NK-92 (cell line): ENCODE measurements around the gene CHAT.

Experiments
- DNase-seq: peaks from one replicate; lab custom pipeline; 2025; ENCODE audit not compliant: unreplicated experiment; lab: John Stamatoyannopoulos, UW

CHAT gene

DNA sequence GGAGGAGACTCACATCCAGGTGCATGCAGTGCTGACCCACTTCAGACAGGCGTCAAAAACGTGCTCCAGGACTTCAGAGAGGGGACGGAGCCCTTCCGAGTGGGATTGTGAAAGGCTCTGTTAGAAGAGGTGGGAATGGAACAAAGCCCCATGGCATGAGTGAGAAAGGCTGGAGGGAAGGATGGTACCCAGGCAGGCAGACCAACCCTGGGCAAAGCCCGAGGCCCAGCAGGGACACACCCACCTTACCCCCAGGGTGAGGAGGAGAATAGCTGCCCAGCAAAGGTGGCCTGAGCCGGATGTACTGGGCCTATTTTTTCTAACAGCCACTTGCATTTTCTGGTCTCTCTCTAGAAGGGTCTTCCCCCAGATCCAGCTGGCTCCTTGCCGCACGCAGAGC is 14.8 kb downstream of the CHAT start:
- no peak for DNase-seq

DNA sequence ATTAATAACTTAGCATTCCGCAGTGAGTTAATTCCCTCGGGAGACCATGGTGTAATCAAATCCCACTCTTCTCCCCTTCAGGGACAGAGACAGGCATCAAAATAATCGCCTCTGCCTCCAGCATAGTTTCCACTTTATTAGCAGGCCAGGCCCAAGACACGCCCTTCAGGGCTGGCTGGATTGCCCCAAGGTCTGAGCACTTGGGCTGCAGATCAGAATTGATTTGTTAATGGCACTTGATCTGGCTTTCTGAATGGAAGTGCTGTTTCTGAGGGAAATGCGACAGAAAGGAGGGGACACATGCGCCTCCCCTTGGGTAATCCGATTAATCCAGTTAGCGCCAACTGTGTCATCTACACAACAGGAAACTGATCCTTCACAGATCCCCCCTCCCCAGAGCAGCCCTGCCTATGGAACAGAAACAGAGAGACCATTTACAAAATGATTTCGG is 15.6 kb downstream of the CHAT start:
- no peak for DNase-seq

DNA sequence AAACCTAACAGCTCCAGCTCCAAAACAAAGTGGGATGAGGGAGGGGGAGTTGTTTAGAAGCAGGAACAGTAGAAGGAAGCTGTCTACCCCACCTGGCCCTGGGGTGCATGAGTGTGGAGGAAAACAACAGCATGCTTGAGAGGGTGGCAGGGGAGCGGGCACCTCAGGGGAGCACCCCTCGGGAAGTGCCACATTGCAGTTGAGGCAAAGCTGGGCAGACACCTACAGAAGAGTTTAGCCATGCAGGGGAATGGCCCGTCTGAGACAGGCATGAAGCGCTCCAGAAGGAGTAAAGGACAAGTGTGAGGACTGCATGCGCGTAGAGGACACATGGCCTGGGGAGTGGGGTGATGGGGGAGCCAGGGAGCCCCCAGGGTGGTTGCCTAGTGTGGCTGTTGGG is 18.1 kb downstream of the CHAT start:
- DNase-seq = no peak

DNA sequence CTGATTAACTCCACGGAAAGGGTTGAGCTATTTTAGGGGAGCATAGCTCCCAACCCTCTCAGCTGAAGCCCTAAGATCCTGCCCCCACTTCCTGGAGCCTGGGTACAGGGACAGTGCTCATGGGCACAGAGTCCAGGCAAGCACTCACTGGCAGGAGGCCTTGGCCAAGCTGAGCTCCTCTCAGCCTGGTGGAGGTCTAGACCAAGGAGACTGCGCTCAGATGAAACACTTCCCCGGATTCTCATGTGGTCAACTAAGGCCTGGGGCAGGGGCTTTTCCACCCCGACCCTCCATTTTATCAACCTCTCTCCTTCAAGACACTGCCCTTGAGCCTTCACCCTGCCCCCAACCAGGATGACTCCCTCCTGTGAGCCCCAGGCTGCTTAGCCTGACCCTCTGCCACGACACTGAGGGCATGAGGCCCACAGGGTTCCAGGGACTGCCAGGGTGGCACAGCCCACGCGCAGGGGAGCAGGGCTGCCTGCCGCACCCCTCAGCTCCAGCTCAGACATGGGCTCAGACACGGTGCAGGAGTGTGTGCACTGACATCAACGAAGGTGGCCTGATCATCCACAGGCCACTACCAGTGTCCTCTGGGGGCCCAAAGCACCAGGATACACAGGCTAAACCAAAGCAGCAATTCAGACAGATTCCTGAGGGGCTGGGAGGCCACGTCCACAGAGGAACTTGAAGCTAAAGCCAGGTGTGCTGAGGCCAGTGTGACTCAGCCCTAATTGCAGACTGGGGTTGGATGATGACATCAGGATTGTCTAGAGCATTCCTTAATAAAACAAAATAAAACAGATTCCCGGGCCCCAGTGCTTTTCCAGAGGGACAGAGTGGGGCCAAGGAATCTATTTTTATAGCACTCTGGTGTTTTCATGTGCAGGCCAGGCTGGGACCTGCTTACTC is 18.8 kb downstream of the CHAT start:
- no peak for DNase-seq

DNA sequence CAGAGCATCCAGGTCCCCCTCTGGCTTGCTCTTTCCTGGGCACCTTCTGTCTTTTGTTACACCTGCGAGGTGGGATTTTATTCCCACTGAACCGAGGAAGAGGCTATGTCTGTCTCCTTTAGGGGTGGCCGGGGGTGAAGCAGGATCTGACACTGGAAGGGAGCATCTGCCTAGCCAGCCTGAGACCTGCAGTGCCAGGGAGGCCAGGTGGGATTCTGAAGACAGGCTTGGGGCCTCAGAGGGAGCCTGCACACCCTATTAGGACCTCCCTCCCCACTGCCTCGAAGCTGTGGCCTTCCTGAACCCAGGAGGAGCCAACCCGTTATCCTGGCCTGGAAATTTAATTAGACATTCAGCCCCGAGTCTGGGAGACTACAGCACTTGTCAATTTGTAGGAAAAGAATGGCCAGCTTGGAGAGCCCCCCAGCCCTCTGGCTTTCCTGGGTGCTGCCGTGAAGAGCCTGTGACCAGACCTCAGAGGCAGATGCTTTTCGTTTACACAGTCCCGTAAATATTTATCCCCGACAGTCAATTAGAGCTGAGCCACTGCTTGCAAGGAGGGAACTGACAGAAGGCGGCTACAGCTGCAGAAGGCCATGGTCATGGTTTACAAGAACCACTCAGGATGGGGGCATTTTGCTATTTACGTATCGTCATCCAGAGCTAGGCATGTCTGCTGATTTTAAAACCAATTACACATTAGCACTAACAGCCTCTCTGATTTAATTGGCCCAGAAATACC is 19.7 kb downstream of the CHAT start:
- no peak for DNase-seq

DNA sequence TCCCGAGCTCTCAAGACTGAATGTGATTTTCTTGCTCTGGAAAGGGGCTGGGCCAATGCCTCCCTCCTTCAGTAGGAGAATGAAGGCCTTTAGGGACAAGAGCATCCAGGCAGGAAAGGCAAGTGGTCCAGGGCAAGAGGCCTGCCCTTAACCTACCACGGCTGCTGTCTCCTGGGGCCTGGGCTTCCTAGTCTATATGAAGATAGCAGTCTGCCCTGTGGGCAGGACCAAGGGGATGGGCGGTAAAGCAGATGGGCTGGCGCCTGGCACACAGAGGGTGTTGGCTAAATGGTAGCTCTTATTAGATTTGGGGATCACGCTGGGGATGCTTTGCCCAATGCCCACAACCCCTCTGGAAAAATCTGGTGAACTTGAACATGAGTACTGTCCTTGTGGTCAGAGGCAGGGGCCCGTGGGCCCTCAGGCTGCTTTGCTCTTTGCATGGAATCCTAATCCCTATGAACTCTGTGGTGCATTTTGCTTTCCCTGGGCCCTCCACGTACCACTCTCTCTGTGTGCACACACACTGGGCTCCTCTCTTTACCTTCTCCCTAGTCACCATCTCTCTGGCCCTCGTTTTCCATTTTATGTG is 20.3 kb downstream of the CHAT start:
- DNase-seq = no peak

DNA sequence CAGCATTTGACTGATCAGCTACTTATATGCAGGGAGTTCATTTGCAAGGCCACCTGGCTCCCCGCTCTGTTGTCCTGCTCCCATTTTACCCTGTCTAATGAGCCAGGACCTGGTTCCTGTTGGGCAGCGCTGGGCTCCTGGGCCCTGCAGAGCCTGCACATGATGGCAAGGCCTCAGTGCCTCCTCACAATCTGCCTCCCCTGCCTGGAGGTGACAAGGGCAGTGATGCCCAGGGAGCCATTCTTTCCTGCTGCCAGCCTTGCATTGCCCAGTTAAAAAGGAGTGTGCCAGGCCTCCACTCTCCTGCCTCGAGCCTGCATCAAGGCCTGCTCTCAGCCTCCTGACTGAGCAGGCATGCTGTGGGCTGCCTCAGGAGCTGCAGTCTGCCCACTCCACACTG is 28.5 kb downstream of the CHAT start:
- DNase-seq = no peak

DNA sequence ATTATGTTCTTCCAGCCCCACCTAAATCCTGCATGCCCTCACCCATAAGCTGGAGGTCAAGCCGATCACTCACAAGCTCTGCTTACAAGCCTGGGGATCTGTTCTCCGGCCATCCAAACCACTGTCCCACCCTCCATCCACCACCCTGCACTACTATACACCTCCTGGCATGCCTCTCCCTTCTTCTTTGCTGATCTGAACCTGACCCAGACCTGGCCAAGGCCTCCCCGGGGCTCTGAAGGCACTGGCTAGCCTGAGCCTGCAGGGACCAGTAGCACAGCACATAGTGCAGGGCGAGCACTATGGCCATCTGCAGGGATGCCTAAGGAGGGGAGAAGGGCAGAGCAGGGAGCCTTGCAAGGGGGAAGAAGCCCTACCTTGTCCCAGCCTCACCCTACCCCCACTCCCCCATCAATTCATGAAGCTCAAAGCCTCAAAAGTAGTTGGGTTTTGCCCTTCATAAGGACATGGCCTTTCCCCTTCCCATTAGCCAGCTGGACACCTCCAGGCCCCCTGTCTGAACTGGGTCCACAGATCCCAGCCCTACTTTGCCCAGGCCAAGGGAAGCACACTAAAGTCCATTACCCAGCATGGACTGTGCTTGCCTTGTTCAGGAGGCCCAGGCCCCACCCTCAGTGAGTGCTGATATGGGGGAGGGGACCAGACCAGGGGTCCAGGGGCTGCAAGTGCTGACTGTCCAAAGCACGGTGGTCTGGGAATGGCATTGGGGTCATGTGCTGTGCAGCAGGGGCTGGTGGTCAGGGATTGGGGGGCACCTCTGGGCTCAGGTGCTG is 29.6 kb downstream of the CHAT start:
- no peak for DNase-seq

DNA sequence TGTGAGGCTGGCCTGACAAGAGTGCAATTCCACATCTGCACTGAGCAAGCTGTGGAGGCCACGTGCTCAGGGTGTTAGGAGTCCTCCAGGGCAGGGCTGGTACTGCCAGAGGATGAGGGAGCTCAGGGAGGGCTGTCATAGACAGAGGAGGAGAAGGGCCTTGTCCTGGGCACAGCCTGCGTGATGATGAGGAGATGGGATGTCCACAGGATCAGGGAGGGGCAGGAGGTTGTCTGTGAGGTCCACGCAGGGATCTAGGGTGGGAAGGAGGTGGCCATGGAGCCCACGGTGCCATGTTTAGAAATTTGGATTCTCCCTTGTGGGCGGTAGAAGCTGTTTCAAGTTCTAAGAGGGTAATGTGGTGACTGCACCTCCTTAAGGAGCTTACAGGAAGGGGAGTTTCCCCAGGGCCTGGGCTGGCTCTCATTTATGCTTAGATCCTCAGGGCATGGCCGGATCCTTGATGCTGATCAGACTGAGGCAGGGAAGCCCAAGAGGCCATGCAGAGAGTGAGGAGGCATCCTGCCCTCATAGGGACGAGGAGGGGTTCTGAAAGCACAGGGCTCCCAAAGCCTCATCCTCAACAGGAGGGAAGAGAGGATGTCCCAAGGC is 30.3 kb downstream of the CHAT start:
- DNase-seq = no peak

DNA sequence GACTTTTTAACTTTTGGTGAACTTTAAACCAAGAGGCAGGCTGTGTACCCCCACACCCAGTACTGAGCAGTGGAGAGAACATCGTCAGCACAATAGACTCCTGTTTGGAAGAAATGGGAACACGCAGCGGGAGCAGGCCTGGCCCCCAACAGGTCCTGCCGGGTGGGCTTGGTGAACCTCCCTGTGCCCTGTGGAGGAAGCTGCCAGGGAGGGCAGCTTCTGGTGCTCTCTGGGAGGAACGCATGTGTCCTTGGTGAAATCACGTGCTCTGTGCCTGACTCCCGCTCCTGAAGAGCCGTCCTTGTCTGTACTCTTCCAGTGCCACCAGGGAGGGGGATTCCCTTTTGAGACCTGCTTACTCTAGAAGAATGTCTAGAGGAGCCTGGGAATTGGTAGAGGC is 31.6 kb downstream of the CHAT start:
- no peak for DNase-seq

DNA sequence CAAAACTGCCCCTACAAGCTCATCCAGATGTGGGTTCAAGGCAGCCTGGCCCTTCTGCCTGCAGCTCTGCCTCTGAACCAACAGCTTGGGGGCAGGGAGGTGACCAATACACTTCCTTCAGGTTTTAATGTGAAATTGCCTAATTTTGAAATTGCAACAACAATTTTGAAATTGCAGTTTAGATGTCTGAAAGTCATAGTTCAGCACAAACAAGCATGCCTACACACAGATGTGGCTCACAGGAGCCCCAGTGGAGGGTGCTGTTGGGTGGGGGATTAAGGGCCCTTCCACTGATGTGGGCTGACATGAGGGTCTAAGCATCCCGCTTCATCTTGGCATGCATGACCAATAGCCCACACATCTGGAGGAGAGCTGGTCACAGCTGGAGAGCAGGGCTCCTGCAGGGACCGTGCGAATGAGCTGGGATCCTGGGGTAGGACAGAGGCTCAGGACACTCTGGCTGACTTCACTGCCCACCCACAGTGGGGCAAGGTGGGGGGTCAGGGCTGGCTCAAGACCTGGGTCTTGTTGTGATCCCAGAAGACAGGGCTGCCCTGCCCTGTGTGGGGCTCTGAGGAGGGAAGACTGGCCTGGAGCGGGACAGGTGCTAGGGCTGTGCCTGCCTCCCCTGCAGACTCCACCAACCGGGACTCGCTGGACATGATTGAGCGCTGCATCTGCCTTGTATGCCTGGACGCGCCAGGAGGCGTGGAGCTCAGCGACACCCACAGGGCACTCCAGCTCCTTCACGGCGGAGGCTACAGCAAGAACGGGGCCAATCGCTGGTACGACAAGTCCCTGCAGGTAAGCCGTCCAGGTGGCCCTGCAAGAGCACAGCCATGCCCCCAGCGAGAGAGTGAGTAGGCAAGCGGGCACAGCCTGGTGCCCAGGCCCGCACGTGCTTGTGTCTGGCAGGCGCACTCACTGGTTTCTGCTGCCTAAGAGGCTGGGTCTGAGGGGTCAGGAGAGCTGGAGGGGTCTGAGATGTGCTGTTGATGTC is 32.3 kb downstream of the CHAT start:
- DNase-seq = no peak

DNA sequence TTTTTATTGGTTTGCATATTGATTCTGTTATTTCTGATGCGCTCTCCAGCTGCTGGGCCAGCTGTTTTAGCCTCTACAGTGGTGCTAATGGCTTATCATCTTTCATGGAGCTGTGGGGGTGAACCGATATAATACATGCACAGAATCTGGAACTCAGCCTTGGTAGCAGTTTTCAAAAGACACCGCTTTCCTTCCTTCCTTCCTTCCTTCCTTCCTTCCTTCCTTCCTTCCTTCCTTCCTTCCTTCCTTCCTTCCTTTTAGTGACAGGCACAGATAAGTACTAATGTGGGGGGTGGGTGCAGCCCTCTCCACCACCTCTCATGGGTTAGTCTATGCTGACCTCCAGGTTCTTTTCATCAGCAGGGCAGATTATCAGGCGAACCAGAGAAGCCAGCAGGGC is 33.7 kb downstream of the CHAT start:
- DNase-seq = no peak

DNA sequence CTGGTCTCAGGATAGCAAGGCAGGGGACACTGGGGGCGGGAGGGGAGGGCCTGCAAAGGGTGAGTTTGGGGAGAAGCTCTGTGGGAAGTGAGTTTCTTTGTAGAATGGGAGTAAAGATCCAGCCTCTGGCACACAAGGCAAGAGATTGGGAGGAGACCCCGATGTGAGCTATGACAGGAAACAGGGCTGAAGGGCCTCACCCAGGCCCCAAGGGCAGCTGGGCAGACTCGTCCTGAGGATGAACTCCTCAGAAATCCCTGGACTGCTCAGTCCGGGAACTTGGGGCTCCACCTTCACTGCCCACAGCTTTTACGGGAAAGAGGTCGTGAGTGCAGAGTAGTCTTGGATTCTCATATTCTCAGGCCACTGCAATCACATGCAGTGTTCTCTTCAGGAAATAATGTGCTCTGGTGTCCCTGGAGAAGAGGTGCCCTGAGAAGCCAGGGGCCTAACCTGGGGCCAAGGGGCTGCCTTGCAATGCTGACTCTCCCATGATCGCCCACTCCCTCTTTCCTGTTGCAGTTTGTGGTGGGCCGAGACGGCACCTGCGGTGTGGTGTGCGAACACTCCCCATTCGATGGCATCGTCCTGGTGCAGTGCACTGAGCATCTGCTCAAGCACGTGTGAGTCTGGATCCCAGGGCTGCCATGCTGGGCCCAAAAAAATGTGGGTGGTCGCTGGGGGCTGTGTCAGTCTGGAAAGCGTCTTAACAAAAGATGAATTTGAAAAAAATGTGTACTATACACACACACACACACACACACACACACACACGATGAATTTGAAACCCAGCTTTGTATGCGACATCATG is 34.4 kb downstream of the CHAT start:
- no peak for DNase-seq

DNA sequence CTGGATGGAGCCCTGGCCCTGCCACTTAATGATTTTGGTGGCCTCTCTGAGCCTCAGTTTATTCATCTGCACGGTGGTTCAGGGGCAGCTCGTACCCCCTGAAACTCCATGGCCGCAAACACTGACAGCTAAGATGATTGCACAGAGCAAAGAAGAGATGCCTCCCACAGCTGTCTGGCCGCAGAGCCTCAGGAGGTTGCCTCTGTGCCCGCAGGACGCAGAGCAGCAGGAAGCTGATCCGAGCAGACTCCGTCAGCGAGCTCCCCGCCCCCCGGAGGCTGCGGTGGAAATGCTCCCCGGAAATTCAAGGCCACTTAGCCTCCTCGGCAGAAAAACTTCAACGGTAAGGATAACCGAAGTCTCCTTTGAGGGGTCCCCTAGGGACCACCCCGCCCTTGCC is 35.5 kb downstream of the CHAT start:
- no peak for DNase-seq

DNA sequence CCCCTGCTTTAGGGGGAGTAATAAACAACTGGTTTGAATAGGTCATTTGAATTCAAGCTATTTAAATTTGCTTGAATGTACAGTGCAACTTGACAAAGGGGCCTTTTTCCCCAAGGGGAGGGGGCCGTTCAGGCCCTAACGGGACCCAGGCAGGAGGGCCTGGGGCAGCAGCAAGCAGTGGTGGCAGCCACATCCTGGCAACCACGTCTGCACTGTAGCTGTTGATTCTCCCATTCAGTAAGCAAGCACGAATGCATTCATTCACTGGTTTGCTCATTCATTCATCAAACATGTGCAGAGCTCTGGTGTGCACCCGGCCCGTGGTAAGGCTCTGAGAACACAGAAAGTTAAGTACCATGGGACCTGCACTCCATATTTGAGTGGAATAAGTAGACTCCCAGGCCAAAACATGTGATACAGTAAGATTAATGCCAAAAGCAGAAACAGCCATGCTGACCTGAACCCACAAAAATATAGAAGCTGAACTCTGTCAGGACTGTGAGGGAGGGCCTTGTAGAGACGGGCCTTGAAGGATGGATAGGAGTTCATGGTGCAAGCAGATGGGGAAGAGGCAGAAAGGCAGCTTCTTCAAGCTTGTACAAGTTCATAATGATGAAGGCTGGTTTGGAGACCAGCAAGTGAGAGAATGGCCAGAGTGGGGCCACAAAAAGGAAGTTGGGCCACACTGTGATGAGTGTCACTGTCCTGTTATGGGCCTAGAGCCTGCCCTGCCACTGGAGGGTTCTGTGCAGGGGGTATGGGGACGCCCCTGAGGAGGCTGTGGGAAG is 36.3 kb downstream of the CHAT start:
- no peak for DNase-seq

DNA sequence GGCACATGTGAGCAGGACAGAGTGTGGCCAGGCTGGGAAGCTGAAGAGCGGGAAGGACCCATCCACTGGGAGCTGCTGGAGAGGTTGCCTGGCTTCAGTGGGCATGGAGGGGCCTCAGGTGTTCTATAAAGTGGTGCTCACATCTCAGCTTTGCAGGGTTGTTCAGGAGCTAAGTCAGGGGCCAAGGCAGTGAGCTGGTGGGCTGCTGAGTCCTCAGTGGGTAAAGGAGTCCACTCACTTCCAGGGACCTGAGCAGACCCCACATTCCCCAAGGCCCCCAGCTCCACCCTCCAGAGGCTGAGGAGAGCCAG is 36.8 kb downstream of the CHAT start:
- DNase-seq = no peak

DNA sequence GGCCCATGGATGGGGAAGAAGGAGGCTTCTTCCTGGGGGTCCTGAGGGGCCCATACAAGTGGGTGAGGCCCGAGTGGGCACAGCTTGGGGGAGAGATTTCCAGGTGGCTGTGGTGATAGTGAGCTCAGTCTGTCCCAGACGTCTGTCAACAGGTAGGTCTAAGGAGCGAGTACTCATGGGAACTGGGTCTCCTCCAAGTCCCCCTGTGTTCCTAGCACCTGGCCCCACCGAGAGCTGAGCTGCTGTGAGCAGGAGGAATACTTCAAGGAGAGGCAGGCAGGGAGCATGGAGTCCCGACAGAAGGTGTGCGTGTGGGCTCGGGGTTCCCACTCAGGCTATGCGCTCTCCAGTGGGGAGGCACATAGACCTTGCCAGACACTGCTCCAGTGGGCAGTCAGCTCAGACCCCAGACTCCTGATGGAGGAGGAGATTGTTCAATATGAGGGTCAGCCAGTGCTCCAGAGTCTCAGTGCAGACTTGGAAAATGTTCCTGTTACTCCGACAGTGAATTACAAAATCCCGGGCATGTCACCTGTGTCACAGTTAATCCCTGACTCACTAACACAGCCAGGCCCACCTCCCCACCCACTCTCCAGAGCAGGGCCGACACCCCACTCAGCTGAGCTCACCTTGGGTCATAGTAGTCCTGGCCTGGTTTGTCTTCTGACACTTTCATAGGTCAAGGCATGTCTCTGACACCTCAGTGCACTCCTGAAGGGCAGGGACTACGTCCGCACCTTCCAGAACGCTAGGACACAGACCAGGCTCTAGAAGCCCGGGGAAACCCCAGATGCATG is 37.4 kb downstream of the CHAT start:
- DNase-seq = no peak
